GM23338 (cell line): ENCODE data around the gene SHB. TPM values are rescaled to one million over a fixed set of nuclear protein-coding genes. Genes with fewer than 3 reads are reported as not detected.

Experiments used
- ATAC-seq: fragments of 200-7000 bp; cut with Tn5 transposase; 3 replicates; pipeline ENCODE4 v1.9.1; 2020
- DNase-seq: peaks from one replicate; pipeline ENCODE4 v3.0.0-alpha.2; 2015; ENCODE audit warnings: low spot score
- H2AFZ ChIP-seq: fragments of 200-600 bp; sonication (generic); 2 replicates; pipeline ENCODE4 v1.8.0; 2016; ENCODE audit warnings: antibody characterized with exemption, mild to moderate bottlenecking, moderate library complexity
- H3F3A ChIP-seq: fragments of 200-600 bp; sonication (generic); replicated peaks from 2 replicates; pipeline ENCODE4 v1.8.0; 2017; ENCODE audit warnings: antibody characterized with exemption, mixed run types, low read depth
- H3K27ac ChIP-seq: fragments of 200-600 bp; sonication (generic); 2 replicates; pipeline ENCODE4 v1.6.1; 2016; ENCODE audit warnings: low read depth
- H3K27me3 ChIP-seq: fragments of 200-600 bp; sonication (generic); 2 replicates; pipeline ENCODE4 v1.8.0; 2016; ENCODE audit warnings: mild to moderate bottlenecking, mixed run types, moderate library complexity; ENCODE audit not compliant: insufficient read depth
- H3K36me3 ChIP-seq: fragments of 200-600 bp; sonication (generic); 2 replicates; pipeline ENCODE4 v1.8.0; 2016; ENCODE audit warnings: mild to moderate bottlenecking; ENCODE audit not compliant: insufficient read depth
- H3K4me1 ChIP-seq: fragments of 200-600 bp; sonication (generic); 2 replicates; pipeline ENCODE4 v1.8.0; 2016; ENCODE audit warnings: mild to moderate bottlenecking, moderate library complexity; ENCODE audit not compliant: insufficient read depth
- H3K4me2 ChIP-seq: fragments of 200-600 bp; sonication (generic); 2 replicates; pipeline ENCODE4 v1.7.1; 2017; ENCODE audit warnings: mixed run types
- H3K4me3 ChIP-seq: fragments of 200-600 bp; sonication (generic); 2 replicates; pipeline ENCODE4 v1.6.1; 2016; ENCODE audit warnings: mixed run types
- H3K79me2 ChIP-seq: fragments of 200-600 bp; sonication (generic); replicated peaks from 2 replicates; pipeline ENCODE4 v1.8.0; 2017; ENCODE audit warnings: mild to moderate bottlenecking; ENCODE audit not compliant: insufficient read depth
- H3K9me2 ChIP-seq: fragments of 200-600 bp; sonication (generic); 2 replicates; pipeline ENCODE4 v1.8.0; 2017; ENCODE audit not compliant: insufficient read depth
- H4K20me1 ChIP-seq: fragments of 200-600 bp; sonication (generic); replicated peaks from 2 replicates; pipeline ENCODE4 v1.8.0; 2017; ENCODE audit warnings: mild to moderate bottlenecking; ENCODE audit not compliant: insufficient read depth
- H3K27ac Mint-ChIP-seq: 2 replicates; pipeline ENCODE4 v1.8.0; 2020; ENCODE audit warnings: inconsistent platforms, mild to moderate bottlenecking, moderate library complexity, mixed read lengths
- H3K27me3 Mint-ChIP-seq: 3 replicates; pipeline ENCODE4 v1.8.0; 2022; ENCODE audit warnings: low read depth, mild to moderate bottlenecking, moderate library complexity, mixed read lengths, inconsistent platforms; ENCODE audit not compliant: insufficient read depth, poor library complexity
- H3K36me3 Mint-ChIP-seq: 3 replicates; pipeline ENCODE4 v1.8.0; 2021; ENCODE audit warnings: low read depth, mild to moderate bottlenecking, inconsistent platforms, moderate library complexity, mixed read lengths
- H3K4me1 Mint-ChIP-seq: 3 replicates; pipeline ENCODE4 v1.8.0; 2020; ENCODE audit warnings: mild to moderate bottlenecking, inconsistent platforms, mixed read lengths
- H3K4me3 Mint-ChIP-seq: 3 replicates; pipeline ENCODE4 v1.8.0; 2021; ENCODE audit warnings: moderate library complexity, mild to moderate bottlenecking, inconsistent platforms, mixed read lengths
- H3K9me3 Mint-ChIP-seq: 3 replicates; pipeline ENCODE4 v1.8.0; 2020; ENCODE audit warnings: moderate library complexity, mild to moderate bottlenecking, inconsistent platforms, mixed read lengths
- CREB1 ChIP-seq: fragments of 250-450 bp; sonication (Bioruptor Pico); IDR thresholded peaks from 2 replicates; pipeline ENCODE4 v1.5.0; 2020; ENCODE audit warnings: low read depth, mild to moderate bottlenecking, moderate library complexity
- EZH2 ChIP-seq: fragments of 200-600 bp; sonication (generic); IDR thresholded peaks from one replicate; pipeline ENCODE4 v1.8.0; 2017; ENCODE audit warnings: antibody characterized with exemption, mild to moderate bottlenecking, low read depth; ENCODE audit not compliant: unreplicated experiment
- EZH2phosphoT487 ChIP-seq: fragments of 200-600 bp; sonication (generic); IDR thresholded peaks from one replicate; pipeline ENCODE4 v1.8.1; 2018; ENCODE audit warnings: antibody characterized with exemption; ENCODE audit not compliant: unreplicated experiment
- JUNB ChIP-seq: IDR thresholded peaks from one replicate; pipeline ENCODE4 v1.6.1; 2016; ENCODE audit warnings: antibody characterized with exemption; ENCODE audit not compliant: unreplicated experiment
- NANOG ChIP-seq: IDR thresholded peaks from 2 replicates; pipeline ENCODE4 v1.6.1; 2016; ENCODE audit warnings: antibody characterized with exemption, borderline replicate concordance
- POLR2AphosphoS5 ChIP-seq: IDR thresholded peaks from 2 replicates; pipeline ENCODE4 v1.6.1; 2016; ENCODE audit warnings: antibody characterized with exemption, low read depth
- STAT1 ChIP-seq: IDR thresholded peaks from one replicate; pipeline ENCODE4 v1.6.1; 2016; ENCODE audit warnings: antibody characterized with exemption; ENCODE audit not compliant: unreplicated experiment
- ZNF114 ChIP-seq: fragments of 250-450 bp; sonication (Bioruptor Pico); IDR thresholded peaks from 2 replicates; pipeline ENCODE4 v1.5.0; 2020; ENCODE audit warnings: mild to moderate bottlenecking, moderate library complexity
- ZNF331 ChIP-seq: fragments of 250-450 bp; sonication (Bioruptor Pico); IDR thresholded peaks from 2 replicates; pipeline ENCODE4 v1.5.0; 2020; ENCODE audit warnings: low read depth, mild to moderate bottlenecking, moderate library complexity
- polyA plus RNA-seq: library from polyadenylated mRNA; unstranded; fragments of >200 nt; fragmentation: Nextera tagmentation; extraction: Ambion mirVana; gene quantifications from 2 replicates; pipeline ENCODE4 v1.2.1, GENCODE V29; 2016
- total RNA-seq: library from RNA; depleted of rRNA; stranded (reverse); fragments of >200 nt; shearing (Covaris generic); gene quantifications from 2 replicates; pipeline ENCODE4 v1.2.3, GENCODE V29; 2014
- TF ChIP-seq, protein P1 (sequence below): IDR thresholded peaks from one replicate; pipeline ENCODE4 v1.6.1; 2018; ENCODE audit warnings: antibody characterized with exemption; ENCODE audit not compliant: unreplicated experiment
- TF ChIP-seq, protein P2 (sequence below): IDR thresholded peaks from 2 replicates; pipeline ENCODE4 v1.6.1; 2016; ENCODE audit warnings: antibody characterized with exemption
- TF ChIP-seq, protein P3 (sequence below), 2 experiments: fragments of 200-600 bp in 1 of 2; sonication (generic) in 1 of 2; conservative IDR thresholded peaks; 2 replicates each; pipeline versions ENCODE4 v1.5.1 to v1.6.1; 2016 to 2017; ENCODE audit warnings: antibody characterized with exemption in 2 of 2, low read depth in 2 of 2, mild to moderate bottlenecking in 2 of 2, moderate library complexity in 1 of 2
- TF ChIP-seq, protein P4 (sequence below): fragments of 250-450 bp; sonication (Bioruptor Pico); IDR thresholded peaks from 2 replicates; pipeline ENCODE4 v1.5.0; 2020; ENCODE audit warnings: mild to moderate bottlenecking, moderate library complexity

The SHB gene
- total and polyA plus RNA-seq, 2 experiments from 2014 or later = 1.5 to 14.0 TPM

DNA sequence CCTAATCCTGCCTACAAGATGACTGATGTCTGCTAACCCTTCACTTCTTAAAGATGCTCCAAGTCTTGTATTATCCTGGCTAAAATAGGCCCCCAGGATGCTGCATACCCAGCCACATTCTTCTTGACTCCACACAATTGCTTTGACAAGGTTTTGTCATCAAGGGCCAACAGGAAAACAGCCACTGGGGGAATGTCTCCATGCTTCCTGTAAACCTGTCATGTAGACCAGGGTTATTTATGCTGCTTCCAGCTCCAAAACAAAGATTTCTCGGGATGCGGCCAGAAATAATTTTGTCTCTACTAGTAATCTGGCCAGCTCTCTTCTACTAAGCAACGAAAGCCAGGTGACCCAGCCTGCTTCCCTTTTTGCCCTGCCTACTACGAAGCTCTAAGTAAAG lies 53.8 kb downstream of the SHB start:
- Mint-ChIP-seq H3K36me3 (peaks cover 14% of the 10 kb centered on the region), H3K4me1 (peaks cover 74% of the 10 kb centered on the region), H3K27ac (peak overlapping the region; percentile 97; the same call in 1 of the 2 replicates), H3K4me3 (no peak overlapping the region), H3K27me3 (peaks cover 17% of the 10 kb centered on the region), H3K9me3 (no peaks in the 10 kb centered on the region; the same call in 2 of the 3 replicates)
- H2AFZ ChIP-seq = no peak overlapping the region
- peaks cover 6% of the 10 kb centered on the region; the same call in 1 of the 2 replicates for H3K9me2 ChIP-seq
- TF ChIP-seq, protein P1, sequence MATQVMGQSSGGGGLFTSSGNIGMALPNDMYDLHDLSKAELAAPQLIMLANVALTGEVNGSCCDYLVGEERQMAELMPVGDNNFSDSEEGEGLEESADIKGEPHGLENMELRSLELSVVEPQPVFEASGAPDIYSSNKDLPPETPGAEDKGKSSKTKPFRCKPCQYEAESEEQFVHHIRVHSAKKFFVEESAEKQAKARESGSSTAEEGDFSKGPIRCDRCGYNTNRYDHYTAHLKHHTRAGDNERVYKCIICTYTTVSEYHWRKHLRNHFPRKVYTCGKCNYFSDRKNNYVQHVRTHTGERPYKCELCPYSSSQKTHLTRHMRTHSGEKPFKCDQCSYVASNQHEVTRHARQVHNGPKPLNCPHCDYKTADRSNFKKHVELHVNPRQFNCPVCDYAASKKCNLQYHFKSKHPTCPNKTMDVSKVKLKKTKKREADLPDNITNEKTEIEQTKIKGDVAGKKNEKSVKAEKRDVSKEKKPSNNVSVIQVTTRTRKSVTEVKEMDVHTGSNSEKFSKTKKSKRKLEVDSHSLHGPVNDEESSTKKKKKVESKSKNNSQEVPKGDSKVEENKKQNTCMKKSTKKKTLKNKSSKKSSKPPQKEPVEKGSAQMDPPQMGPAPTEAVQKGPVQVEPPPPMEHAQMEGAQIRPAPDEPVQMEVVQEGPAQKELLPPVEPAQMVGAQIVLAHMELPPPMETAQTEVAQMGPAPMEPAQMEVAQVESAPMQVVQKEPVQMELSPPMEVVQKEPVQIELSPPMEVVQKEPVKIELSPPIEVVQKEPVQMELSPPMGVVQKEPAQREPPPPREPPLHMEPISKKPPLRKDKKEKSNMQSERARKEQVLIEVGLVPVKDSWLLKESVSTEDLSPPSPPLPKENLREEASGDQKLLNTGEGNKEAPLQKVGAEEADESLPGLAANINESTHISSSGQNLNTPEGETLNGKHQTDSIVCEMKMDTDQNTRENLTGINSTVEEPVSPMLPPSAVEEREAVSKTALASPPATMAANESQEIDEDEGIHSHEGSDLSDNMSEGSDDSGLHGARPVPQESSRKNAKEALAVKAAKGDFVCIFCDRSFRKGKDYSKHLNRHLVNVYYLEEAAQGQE = no peak
- TF ChIP-seq CREB1 (CRISPR knock-in tag) (no peak), EZH2 (no peak), NANOG (no peak), POLR2AphosphoS5 (no peak), ZNF114 (CRISPR knock-in tag) (no peak), EZH2phosphoT487 (no peak), ZNF331 (CRISPR knock-in tag) (no peak), JUNB (no peak), STAT1 (no peak)
- TF ChIP-seq, protein P2, sequence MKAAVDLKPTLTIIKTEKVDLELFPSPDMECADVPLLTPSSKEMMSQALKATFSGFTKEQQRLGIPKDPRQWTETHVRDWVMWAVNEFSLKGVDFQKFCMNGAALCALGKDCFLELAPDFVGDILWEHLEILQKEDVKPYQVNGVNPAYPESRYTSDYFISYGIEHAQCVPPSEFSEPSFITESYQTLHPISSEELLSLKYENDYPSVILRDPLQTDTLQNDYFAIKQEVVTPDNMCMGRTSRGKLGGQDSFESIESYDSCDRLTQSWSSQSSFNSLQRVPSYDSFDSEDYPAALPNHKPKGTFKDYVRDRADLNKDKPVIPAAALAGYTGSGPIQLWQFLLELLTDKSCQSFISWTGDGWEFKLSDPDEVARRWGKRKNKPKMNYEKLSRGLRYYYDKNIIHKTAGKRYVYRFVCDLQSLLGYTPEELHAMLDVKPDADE = no peak
- TF ChIP-seq, protein P3, sequence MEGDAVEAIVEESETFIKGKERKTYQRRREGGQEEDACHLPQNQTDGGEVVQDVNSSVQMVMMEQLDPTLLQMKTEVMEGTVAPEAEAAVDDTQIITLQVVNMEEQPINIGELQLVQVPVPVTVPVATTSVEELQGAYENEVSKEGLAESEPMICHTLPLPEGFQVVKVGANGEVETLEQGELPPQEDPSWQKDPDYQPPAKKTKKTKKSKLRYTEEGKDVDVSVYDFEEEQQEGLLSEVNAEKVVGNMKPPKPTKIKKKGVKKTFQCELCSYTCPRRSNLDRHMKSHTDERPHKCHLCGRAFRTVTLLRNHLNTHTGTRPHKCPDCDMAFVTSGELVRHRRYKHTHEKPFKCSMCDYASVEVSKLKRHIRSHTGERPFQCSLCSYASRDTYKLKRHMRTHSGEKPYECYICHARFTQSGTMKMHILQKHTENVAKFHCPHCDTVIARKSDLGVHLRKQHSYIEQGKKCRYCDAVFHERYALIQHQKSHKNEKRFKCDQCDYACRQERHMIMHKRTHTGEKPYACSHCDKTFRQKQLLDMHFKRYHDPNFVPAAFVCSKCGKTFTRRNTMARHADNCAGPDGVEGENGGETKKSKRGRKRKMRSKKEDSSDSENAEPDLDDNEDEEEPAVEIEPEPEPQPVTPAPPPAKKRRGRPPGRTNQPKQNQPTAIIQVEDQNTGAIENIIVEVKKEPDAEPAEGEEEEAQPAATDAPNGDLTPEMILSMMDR (conservative IDR thresholded peaks at IDR 0.05; ENCODE audit: low read depth in 2 of 2) = no peak
- TF ChIP-seq, protein P4, sequence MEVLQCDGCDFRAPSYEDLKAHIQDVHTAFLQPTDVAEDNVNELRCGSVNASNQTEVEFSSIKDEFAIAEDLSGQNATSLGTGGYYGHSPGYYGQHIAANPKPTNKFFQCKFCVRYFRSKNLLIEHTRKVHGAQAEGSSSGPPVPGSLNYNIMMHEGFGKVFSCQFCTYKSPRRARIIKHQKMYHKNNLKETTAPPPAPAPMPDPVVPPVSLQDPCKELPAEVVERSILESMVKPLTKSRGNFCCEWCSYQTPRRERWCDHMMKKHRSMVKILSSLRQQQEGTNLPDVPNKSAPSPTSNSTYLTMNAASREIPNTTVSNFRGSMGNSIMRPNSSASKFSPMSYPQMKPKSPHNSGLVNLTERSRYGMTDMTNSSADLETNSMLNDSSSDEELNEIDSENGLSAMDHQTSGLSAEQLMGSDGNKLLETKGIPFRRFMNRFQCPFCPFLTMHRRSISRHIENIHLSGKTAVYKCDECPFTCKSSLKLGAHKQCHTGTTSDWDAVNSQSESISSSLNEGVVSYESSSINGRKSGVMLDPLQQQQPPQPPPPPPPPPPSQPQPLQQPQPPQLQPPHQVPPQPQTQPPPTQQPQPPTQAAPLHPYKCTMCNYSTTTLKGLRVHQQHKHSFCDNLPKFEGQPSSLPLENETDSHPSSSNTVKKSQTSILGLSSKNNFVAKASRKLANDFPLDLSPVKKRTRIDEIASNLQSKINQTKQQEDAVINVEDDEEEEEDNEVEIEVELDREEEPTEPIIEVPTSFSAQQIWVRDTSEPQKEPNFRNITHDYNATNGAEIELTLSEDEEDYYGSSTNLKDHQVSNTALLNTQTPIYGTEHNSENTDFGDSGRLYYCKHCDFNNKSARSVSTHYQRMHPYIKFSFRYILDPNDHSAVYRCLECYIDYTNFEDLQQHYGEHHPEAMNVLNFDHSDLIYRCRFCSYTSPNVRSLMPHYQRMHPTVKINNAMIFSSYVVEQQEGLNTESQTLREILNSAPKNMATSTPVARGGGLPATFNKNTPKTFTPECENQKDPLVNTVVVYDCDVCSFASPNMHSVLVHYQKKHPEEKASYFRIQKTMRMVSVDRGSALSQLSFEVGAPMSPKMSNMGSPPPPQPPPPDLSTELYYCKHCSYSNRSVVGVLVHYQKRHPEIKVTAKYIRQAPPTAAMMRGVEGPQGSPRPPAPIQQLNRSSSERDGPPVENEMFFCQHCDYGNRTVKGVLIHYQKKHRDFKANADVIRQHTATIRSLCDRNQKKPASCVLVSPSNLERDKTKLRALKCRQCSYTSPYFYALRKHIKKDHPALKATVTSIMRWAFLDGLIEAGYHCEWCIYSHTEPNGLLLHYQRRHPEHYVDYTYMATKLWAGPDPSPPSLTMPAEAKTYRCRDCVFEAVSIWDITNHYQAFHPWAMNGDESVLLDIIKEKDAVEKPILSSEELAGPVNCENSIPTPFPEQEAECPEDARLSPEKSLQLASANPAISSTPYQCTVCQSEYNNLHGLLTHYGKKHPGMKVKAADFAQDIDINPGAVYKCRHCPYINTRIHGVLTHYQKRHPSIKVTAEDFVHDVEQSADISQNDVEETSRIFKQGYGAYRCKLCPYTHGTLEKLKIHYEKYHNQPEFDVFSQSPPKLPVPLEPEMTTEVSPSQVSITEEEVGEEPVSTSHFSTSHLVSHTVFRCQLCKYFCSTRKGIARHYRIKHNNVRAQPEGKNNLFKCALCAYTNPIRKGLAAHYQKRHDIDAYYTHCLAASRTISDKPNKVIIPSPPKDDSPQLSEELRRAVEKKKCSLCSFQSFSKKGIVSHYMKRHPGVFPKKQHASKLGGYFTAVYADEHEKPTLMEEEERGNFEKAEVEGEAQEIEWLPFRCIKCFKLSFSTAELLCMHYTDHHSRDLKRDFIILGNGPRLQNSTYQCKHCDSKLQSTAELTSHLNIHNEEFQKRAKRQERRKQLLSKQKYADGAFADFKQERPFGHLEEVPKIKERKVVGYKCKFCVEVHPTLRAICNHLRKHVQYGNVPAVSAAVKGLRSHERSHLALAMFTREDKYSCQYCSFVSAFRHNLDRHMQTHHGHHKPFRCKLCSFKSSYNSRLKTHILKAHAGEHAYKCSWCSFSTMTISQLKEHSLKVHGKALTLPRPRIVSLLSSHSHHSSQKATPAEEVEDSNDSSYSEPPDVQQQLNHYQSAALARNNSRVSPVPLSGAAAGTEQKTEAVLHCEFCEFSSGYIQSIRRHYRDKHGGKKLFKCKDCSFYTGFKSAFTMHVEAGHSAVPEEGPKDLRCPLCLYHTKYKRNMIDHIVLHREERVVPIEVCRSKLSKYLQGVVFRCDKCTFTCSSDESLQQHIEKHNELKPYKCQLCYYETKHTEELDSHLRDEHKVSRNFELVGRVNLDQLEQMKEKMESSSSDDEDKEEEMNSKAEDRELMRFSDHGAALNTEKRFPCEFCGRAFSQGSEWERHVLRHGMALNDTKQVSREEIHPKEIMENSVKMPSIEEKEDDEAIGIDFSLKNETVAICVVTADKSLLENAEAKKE (CRISPR knock-in tag) = no peak
- H3K27me3 ChIP-seq = no peaks in the 10 kb centered on the region
- no peak overlapping the region for H3K4me2 ChIP-seq
- no peak overlapping the region for H3K4me3 ChIP-seq
- H3F3A ChIP-seq = peaks cover 6% of the 10 kb centered on the region; the same call in 1 of the 2 replicates
- H4K20me1 ChIP-seq = no peaks in the 10 kb centered on the region
- no peaks in the 10 kb centered on the region; the same call in 1 of the 2 replicates for H3K36me3 ChIP-seq
- H3K4me1 ChIP-seq = peaks cover 48% of the 10 kb centered on the region
- no peak for DNase-seq
- ATAC-seq = no peak
- H3K79me2 ChIP-seq = peaks cover 6% of the 10 kb centered on the region; the same call in 1 of the 2 replicates
- H3K27ac ChIP-seq = no peak overlapping the region
